Liver (tissue), 3 donors: ENCODE data around the gene CRK.

Source experiments
- EGR1 ChIP-seq, 2 donors: IDR thresholded peaks; 2 replicates each; pipeline ENCODE4 v1.6.1; 2016 to 2018; ENCODE audit warnings: antibody characterized with exemption in 2 of 2, low read depth in 2 of 2
- GABPA ChIP-seq, 2 donors: IDR thresholded peaks in 1 of 2; conservative IDR thresholded peaks in 1 of 2; 2 replicates each; pipeline ENCODE4 v1.6.1; 2016; ENCODE audit warnings: antibody characterized with exemption in 2 of 2, mild to moderate bottlenecking in 1 of 2, moderate library complexity in 1 of 2
- JUND ChIP-seq, 2 donors: IDR thresholded peaks; 2 replicates each; pipeline ENCODE4 v1.6.1; 2016; ENCODE audit warnings: antibody characterized with exemption in 2 of 2
- MAX ChIP-seq: IDR thresholded peaks from 2 replicates; pipeline ENCODE4 v1.6.1; 2016; ENCODE audit warnings: antibody characterized with exemption
- NR2F2 ChIP-seq: IDR thresholded peaks from 2 replicates; pipeline ENCODE4 v1.6.1; 2016; ENCODE audit warnings: antibody characterized with exemption
- RAD21 ChIP-seq, 2 donors: IDR thresholded peaks; 2 replicates each; pipeline ENCODE4 v1.6.1; 2016; ENCODE audit warnings: antibody characterized with exemption in 2 of 2, mild to moderate bottlenecking in 2 of 2
- SP1 ChIP-seq: IDR thresholded peaks from 2 replicates; pipeline ENCODE4 v1.6.1; 2018; ENCODE audit warnings: antibody characterized with exemption, mild to moderate bottlenecking
- TAF1 ChIP-seq: conservative IDR thresholded peaks from 2 replicates; pipeline ENCODE4 v1.6.1; 2016; ENCODE audit warnings: antibody characterized with exemption, mild to moderate bottlenecking
- YY1 ChIP-seq: IDR thresholded peaks from 2 replicates; pipeline ENCODE4 v1.6.1; 2016; ENCODE audit warnings: antibody characterized with exemption, mild to moderate bottlenecking
- ZBTB33 ChIP-seq: IDR thresholded peaks from 2 replicates; pipeline ENCODE4 v1.6.1; 2016; ENCODE audit warnings: antibody characterized with exemption
- TF ChIP-seq, protein P1 (sequence below): fragments of 150-350 bp; IDR thresholded peaks from 2 replicates; pipeline ENCODE4 v1.5.1; 2017; ENCODE audit warnings: improper control_type of control experiment, low read depth, low read length; ENCODE audit not compliant: missing input control
- TF ChIP-seq, protein P2 (sequence below): IDR thresholded peaks from 2 replicates; pipeline ENCODE4 v1.6.1; 2016; ENCODE audit warnings: antibody characterized with exemption
- TF ChIP-seq, protein P3 (sequence below): IDR thresholded peaks from 2 replicates; pipeline ENCODE4 v1.6.1; 2016; ENCODE audit warnings: antibody characterized with exemption, mild to moderate bottlenecking
- donor health status: healthy.
- donor health status: healthy.

DNA sequence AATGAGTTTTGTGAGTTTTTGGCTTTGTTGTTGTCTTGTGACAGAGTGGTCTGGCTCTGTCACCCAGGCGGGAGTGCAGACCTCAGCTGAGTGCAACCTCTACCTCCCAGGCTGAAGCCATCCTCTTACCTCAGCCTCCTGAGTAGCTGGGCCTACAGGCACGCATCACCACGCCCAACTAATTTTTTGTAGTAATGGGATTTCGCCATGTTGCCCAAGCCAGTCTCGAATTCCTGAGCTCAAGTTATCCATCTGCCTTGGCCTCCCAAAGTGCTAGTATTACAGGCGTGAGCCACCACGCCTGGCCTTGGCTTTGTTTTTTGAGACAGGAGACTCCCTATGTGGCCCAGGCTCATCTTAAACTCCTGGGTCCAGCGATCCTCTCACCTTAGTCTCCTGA is 15.1 kb downstream of the CRK start:
- TF ChIP-seq, protein P1, sequence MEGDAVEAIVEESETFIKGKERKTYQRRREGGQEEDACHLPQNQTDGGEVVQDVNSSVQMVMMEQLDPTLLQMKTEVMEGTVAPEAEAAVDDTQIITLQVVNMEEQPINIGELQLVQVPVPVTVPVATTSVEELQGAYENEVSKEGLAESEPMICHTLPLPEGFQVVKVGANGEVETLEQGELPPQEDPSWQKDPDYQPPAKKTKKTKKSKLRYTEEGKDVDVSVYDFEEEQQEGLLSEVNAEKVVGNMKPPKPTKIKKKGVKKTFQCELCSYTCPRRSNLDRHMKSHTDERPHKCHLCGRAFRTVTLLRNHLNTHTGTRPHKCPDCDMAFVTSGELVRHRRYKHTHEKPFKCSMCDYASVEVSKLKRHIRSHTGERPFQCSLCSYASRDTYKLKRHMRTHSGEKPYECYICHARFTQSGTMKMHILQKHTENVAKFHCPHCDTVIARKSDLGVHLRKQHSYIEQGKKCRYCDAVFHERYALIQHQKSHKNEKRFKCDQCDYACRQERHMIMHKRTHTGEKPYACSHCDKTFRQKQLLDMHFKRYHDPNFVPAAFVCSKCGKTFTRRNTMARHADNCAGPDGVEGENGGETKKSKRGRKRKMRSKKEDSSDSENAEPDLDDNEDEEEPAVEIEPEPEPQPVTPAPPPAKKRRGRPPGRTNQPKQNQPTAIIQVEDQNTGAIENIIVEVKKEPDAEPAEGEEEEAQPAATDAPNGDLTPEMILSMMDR, result no peak
- TF ChIP-seq, protein P2, sequence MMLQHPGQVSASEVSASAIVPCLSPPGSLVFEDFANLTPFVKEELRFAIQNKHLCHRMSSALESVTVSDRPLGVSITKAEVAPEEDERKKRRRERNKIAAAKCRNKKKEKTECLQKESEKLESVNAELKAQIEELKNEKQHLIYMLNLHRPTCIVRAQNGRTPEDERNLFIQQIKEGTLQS, result no peak
- TF ChIP-seq, protein P3, sequence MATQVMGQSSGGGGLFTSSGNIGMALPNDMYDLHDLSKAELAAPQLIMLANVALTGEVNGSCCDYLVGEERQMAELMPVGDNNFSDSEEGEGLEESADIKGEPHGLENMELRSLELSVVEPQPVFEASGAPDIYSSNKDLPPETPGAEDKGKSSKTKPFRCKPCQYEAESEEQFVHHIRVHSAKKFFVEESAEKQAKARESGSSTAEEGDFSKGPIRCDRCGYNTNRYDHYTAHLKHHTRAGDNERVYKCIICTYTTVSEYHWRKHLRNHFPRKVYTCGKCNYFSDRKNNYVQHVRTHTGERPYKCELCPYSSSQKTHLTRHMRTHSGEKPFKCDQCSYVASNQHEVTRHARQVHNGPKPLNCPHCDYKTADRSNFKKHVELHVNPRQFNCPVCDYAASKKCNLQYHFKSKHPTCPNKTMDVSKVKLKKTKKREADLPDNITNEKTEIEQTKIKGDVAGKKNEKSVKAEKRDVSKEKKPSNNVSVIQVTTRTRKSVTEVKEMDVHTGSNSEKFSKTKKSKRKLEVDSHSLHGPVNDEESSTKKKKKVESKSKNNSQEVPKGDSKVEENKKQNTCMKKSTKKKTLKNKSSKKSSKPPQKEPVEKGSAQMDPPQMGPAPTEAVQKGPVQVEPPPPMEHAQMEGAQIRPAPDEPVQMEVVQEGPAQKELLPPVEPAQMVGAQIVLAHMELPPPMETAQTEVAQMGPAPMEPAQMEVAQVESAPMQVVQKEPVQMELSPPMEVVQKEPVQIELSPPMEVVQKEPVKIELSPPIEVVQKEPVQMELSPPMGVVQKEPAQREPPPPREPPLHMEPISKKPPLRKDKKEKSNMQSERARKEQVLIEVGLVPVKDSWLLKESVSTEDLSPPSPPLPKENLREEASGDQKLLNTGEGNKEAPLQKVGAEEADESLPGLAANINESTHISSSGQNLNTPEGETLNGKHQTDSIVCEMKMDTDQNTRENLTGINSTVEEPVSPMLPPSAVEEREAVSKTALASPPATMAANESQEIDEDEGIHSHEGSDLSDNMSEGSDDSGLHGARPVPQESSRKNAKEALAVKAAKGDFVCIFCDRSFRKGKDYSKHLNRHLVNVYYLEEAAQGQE, result no peak
- TF ChIP-seq EGR1 (IDR thresholded peaks at IDR 0.05; ENCODE audit: low read depth in 2 of 2) (no peak), YY1 (no peak), NR2F2 (no peak), JUND (IDR thresholded peaks at IDR 0.05) (no peak), GABPA (IDR thresholded peaks at IDR 0.05 in 1 of 2, conservative IDR thresholded peaks at IDR 0.05 in 1 of 2) (no peak), RAD21 (IDR thresholded peaks at IDR 0.05) (no peak), TAF1 (no peak), ZBTB33 (no peak), SP1 (no peak), MAX (no peak)
